Measurements from ENCODE around the gene ZNF512B. TPM values are rescaled to one million over a fixed set of nuclear protein-coding genes. Genes with fewer than 3 reads are reported as not detected.
A peak's percentile ranks its signal among the peaks of the same experiment; 100 is the strongest.
"Not testable (repeated sequence)": the region's sequence is repeated elsewhere in the genome, so short reads cannot be mapped to it uniquely, and the experiment has no call there.

ZNF512B gene
- total RNA-seq, 1 experiment from 2014 or later, result 47.9 TPM

GRCh38 chr20:63976980-63977738 is 7.4 kb upstream of the ZNF512B start:
- H3K27me3 Mint-ChIP-seq (ENCODE audit: insufficient read depth, unreplicated experiment), result no peaks in the 10 kb centered on the region
- POLR2A ChIA-PET, result interaction anchor here (0.5 kb wide), 1 partner anchor 69 kb away, joined by 4 read pairs; no protein-coding TSS in a partner anchor

DNA sequence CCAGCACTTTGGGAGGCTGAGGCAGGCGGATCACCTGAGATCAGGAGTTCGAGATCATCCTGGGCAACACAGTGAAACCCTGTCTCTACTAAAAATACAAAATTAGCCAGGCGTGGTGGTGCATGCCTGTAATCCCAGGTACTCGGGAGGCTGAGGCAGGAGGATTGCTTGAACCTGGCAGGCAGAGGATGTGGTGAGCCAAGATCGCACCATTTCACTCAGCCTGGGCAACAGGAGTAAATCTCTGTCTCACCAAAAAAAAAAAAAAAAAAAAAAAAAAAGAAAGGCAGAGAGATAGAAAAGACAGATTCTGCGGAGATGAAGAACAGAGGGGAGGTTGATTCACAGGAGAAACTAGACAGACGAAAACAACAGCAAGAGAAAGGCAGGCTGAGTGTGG is 6.8 kb upstream of the ZNF512B start:
- H3K27me3 ChIP-seq (replicated peaks; ENCODE audit: control insufficient read depth, insufficient read depth, low read length); POLR2A ChIA-PET; BruUV-seq (replicated peaks); H3K4me3 ChIP-seq (ENCODE audit: low read depth, low read length); H3K27me3 Mint-ChIP-seq (ENCODE audit: insufficient read depth, unreplicated experiment); DNase-seq; H3K27ac Mint-ChIP-seq (ENCODE audit: unreplicated experiment); H3K9me3 ChIP-seq; H3K36me3 ChIP-seq (ENCODE audit: control insufficient read depth, insufficient read depth, low read length); H3K9me3 Mint-ChIP-seq (ENCODE audit: unreplicated experiment): not testable (repeated sequence)
- H3K4me1 ChIP-seq, result peaks cover 28% of the 10 kb centered on the region
- CTCF ChIA-PET, result interaction anchor here (1.2 to 1.5 kb wide), 2 partner anchors 19 to 438 kb away, joined by 3 to 4 read pairs; no protein-coding TSS in a partner anchor
- intact Hi-C loops (cut with micrococcal nuclease; ENCODE audit: unreplicated experiment), result loop anchor here (10.0 kb wide), 1 partner anchor 192 kb away; no protein-coding TSS in a partner anchor
- Mint-ChIP-seq H3K4me1 (ENCODE audit: low read depth, unreplicated experiment) (peaks cover 22% of the 10 kb centered on the region), H3K36me3 (ENCODE audit: insufficient read depth, unreplicated experiment) (peaks cover 32% of the 10 kb centered on the region), H3K4me3 (ENCODE audit: unreplicated experiment) (peak overlapping the region; percentile 3)

More at GRCh38 chr20:63976980-63977738, 7.4 kb upstream of the ZNF512B start:
- peaks cover 28% of the 10 kb centered on the region for H3K4me1 Mint-ChIP-seq (ENCODE audit: low read depth, unreplicated experiment)
- peak in 1 of 2 experiments; percentile 59 for DNase-seq
- intact Hi-C loops (cut with micrococcal nuclease; ENCODE audit: unreplicated experiment), result loop anchor here (10.0 kb wide), 1 partner anchor 192 kb away; no protein-coding TSS in a partner anchor
- H3K9me3 Mint-ChIP-seq (ENCODE audit: unreplicated experiment), result no peaks in the 10 kb centered on the region
- Histone ChIP-seq H3K4me3 (ENCODE audit: low read depth, low read length) (no peak overlapping the region), H3K36me3 (ENCODE audit: control insufficient read depth, insufficient read depth, low read length) (peaks cover 1% of the 10 kb centered on the region; the same call in 1 of the 2 replicates), H3K4me1 (peaks cover 33% of the 10 kb centered on the region), H3K27me3 (replicated peaks; ENCODE audit: control insufficient read depth, insufficient read depth, low read length) (no peaks in the 10 kb centered on the region), H3K9me3 (no peaks in the 10 kb centered on the region)
- BruUV-seq (replicated peaks), result no TSS peak
- CTCF ChIA-PET, result interaction anchor here (0.6 to 1.5 kb wide), 3 partner anchors 61 to 439 kb away, joined by 3 to 6 read pairs (median 4); partner anchors contain the start of gene TCEA2
- TF ChIP-seq, protein P1, sequence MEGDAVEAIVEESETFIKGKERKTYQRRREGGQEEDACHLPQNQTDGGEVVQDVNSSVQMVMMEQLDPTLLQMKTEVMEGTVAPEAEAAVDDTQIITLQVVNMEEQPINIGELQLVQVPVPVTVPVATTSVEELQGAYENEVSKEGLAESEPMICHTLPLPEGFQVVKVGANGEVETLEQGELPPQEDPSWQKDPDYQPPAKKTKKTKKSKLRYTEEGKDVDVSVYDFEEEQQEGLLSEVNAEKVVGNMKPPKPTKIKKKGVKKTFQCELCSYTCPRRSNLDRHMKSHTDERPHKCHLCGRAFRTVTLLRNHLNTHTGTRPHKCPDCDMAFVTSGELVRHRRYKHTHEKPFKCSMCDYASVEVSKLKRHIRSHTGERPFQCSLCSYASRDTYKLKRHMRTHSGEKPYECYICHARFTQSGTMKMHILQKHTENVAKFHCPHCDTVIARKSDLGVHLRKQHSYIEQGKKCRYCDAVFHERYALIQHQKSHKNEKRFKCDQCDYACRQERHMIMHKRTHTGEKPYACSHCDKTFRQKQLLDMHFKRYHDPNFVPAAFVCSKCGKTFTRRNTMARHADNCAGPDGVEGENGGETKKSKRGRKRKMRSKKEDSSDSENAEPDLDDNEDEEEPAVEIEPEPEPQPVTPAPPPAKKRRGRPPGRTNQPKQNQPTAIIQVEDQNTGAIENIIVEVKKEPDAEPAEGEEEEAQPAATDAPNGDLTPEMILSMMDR (IDR thresholded peaks at IDR 0.05; ENCODE audit: insufficient read depth in 1 of 2, low read depth in 1 of 2, low read length in 1 of 2, severe bottlenecking in 1 of 2, unreplicated experiment in 1 of 2), result no peak
- no peak overlapping the region for H3K27ac Mint-ChIP-seq (ENCODE audit: unreplicated experiment)
- peaks cover 39% of the 10 kb centered on the region for H3K36me3 Mint-ChIP-seq (ENCODE audit: insufficient read depth, unreplicated experiment)
- peak overlapping the region; percentile 90 for H3K4me3 Mint-ChIP-seq (ENCODE audit: unreplicated experiment)

GRCh38 chr20:63974402-63975200 is 4.9 kb upstream of the ZNF512B start:
- intact Hi-C loops (cut with micrococcal nuclease; ENCODE audit: unreplicated experiment), result loop anchor here (1.0 to 10.0 kb wide), 5 partner anchors 17 to 436 kb away; partner anchors contain the start of gene TPD52L2
- Histone ChIP-seq H3K9me3 (no peaks in the 10 kb centered on the region), H3K4me1 (peaks cover 22% of the 10 kb centered on the region), H3K27me3 (replicated peaks; ENCODE audit: control insufficient read depth, insufficient read depth, low read length) (no peaks in the 10 kb centered on the region), H3K36me3 (ENCODE audit: control insufficient read depth, insufficient read depth, low read length) (peaks cover 1% of the 10 kb centered on the region; the same call in 1 of the 2 replicates), H3K4me3 (ENCODE audit: low read depth, low read length) (no peak overlapping the region)
- H3K27me3 Mint-ChIP-seq (ENCODE audit: insufficient read depth, unreplicated experiment), result peaks cover 3% of the 10 kb centered on the region
- no peak overlapping the region for H3K27ac Mint-ChIP-seq (ENCODE audit: unreplicated experiment)
- TF ChIP-seq, protein P1 (IDR thresholded peaks at IDR 0.05; ENCODE audit: insufficient read depth in 1 of 2, low read depth in 1 of 2, low read length in 1 of 2, severe bottlenecking in 1 of 2, unreplicated experiment in 1 of 2), result no peak
- DNase-seq, result peak in 1 of 2 experiments; percentile 50
- CTCF ChIA-PET, result interaction anchor here (0.6 to 2.8 kb wide), 16 partner anchors 17 to 439 kb away, joined by 3 to 42 read pairs (median 5); partner anchors contain the start of genes ARFRP1, PTK6, TCEA2 and TPD52L2
- H3K36me3 Mint-ChIP-seq (ENCODE audit: insufficient read depth, unreplicated experiment), result peaks cover 19% of the 10 kb centered on the region
- BruUV-seq (replicated peaks), result no TSS peak
- H3K4me3 Mint-ChIP-seq (ENCODE audit: unreplicated experiment), result no peak overlapping the region
- no peaks in the 10 kb centered on the region for H3K9me3 Mint-ChIP-seq (ENCODE audit: unreplicated experiment)
- H3K4me1 Mint-ChIP-seq (ENCODE audit: low read depth, unreplicated experiment), result peaks cover 23% of the 10 kb centered on the region
- POLR2A ChIA-PET, result no interaction called here

Data from Caco-2 (cell line).